ENCODE data around the gene ARHGDIG.

GRCh38 chr16:252366-253337 is 27.7 kb upstream of the ARHGDIG start:
- TF ChIP-seq GATA2 (IDR thresholded peaks at IDR 0.05; ENCODE audit: low read depth, low read length) (no peak), GATA3 (IDR thresholded peaks at IDR 0.05; ENCODE audit: low read depth, low read length) (no peak)

Measured in SH-SY5Y (cell line).